ENCODE measurements around the gene PHACTR1. TPM values are rescaled to one million over a fixed set of nuclear protein-coding genes. Genes with fewer than 3 reads are reported as not detected.

Gene PHACTR1
- polyA plus RNA-seq, 1 experiment = not detected

GRCh38 chr6:12865671-12866181 is 149.2 kb downstream of the PHACTR1 start:
- Histone ChIP-seq H3K27me3 (ENCODE audit: control insufficient read depth, insufficient read depth, low read length) (no peaks in the 10 kb centered on the region), H3K9me3 (ENCODE audit: control insufficient read depth, insufficient read depth, low read length) (no peaks in the 10 kb centered on the region), H3K4me3 (ENCODE audit: low read depth, low read length) (no peak overlapping the region), H3K27ac (ENCODE audit: low read depth, low read length) (no peak overlapping the region)
- TF ChIP-seq, protein P1, sequence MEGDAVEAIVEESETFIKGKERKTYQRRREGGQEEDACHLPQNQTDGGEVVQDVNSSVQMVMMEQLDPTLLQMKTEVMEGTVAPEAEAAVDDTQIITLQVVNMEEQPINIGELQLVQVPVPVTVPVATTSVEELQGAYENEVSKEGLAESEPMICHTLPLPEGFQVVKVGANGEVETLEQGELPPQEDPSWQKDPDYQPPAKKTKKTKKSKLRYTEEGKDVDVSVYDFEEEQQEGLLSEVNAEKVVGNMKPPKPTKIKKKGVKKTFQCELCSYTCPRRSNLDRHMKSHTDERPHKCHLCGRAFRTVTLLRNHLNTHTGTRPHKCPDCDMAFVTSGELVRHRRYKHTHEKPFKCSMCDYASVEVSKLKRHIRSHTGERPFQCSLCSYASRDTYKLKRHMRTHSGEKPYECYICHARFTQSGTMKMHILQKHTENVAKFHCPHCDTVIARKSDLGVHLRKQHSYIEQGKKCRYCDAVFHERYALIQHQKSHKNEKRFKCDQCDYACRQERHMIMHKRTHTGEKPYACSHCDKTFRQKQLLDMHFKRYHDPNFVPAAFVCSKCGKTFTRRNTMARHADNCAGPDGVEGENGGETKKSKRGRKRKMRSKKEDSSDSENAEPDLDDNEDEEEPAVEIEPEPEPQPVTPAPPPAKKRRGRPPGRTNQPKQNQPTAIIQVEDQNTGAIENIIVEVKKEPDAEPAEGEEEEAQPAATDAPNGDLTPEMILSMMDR (IDR thresholded peaks at IDR 0.05; ENCODE audit: low read depth, low read length) = no peak
- no peak for DNase-seq (ENCODE audit: low read depth, low spot score)
- CTCF ChIA-PET = interaction anchor here (0.6 to 0.9 kb wide), 2 partner anchors 28 to 1258 kb away, joined by 3 to 4 read pairs; no protein-coding TSS in a partner anchor
- POLR2A ChIA-PET = no interaction called here

DNA sequence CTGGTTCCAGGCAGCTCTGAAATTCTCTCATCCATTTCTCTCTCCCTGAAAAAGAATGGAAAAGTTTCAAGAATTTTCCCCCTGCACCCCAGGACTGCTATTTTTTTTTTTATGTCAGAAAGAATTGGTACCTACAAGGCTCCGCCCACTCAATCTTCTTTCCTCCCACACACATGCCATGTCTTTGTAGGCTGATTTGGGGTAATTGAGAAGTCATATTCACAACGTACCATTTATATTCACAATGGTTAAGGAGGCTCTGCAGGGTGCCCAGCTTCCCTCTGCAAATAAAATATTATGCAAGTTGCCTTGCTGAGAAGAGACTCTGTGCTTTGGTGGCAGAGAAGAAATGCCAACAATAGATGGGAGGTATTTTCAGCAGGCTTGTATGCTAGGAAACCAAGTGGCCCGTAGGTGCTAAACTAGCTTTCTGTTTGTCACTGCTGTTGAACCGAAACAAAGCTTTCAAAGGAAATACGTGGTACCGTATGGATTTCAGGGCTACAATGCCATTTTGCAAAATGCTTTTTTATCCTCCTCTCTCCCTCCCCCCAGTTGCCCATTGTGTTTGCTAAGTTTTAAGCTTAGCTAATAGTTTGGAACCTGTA is 150.0 kb downstream of the PHACTR1 start:
- Histone ChIP-seq H3K4me3 (ENCODE audit: low read depth, low read length) (no peak overlapping the region), H3K27me3 (ENCODE audit: control insufficient read depth, insufficient read depth, low read length) (no peaks in the 10 kb centered on the region), H3K9me3 (ENCODE audit: control insufficient read depth, insufficient read depth, low read length) (no peaks in the 10 kb centered on the region), H3K27ac (ENCODE audit: low read depth, low read length) (no peak overlapping the region)
- TF ChIP-seq, protein P1 (IDR thresholded peaks at IDR 0.05; ENCODE audit: low read depth, low read length) = no peak
- POLR2A ChIA-PET = no interaction called here
- DNase-seq (ENCODE audit: low read depth, low spot score) = no peak
- CTCF ChIA-PET = interaction anchor here (0.9 kb wide), 1 partner anchor 27 kb away, joined by 4 read pairs; no protein-coding TSS in a partner anchor

GRCh38 chr6:12869816-12870432 is 153.4 kb downstream of the PHACTR1 start:
- ChIA-PET POLR2A (no interaction called here), CTCF (no interaction called here)
- Histone ChIP-seq H3K27ac (ENCODE audit: low read depth, low read length) (no peak overlapping the region), H3K9me3 (ENCODE audit: control insufficient read depth, insufficient read depth, low read length) (no peaks in the 10 kb centered on the region), H3K27me3 (ENCODE audit: control insufficient read depth, insufficient read depth, low read length) (no peaks in the 10 kb centered on the region), H3K4me3 (ENCODE audit: low read depth, low read length) (no peak overlapping the region)
- DNase-seq (ENCODE audit: low read depth, low spot score) = no peak
- TF ChIP-seq, protein P1 (IDR thresholded peaks at IDR 0.05; ENCODE audit: low read depth, low read length) = no peak

DNA sequence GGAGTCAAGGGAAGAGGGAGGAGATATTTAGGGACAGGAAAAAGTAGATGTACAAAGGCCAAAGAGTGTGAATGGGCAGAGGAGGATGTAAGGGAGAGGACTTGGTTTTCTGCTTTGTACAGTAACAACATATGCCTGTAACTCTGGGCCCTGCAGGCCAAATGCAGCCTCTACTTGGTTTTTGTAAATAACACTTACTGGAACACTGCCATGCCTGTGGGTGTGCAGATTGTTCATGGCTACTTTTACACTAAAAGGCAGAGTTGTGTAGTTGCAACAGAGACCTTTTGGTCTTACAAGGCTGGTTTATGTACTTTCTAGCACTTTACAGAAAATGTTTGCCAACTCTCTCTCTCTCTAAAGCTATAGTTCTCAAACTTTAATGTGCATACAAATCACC is 157.1 kb downstream of the PHACTR1 start:
- ChIA-PET POLR2A (no interaction called here), CTCF (no interaction called here)
- H3K4me3 ChIP-seq (ENCODE audit: low read depth, low read length) = no peak overlapping the region
- no peaks in the 10 kb centered on the region for H3K9me3 ChIP-seq (ENCODE audit: control insufficient read depth, insufficient read depth, low read length)
- no peak for DNase-seq (ENCODE audit: low read depth, low spot score)
- TF ChIP-seq, protein P1 (IDR thresholded peaks at IDR 0.05; ENCODE audit: low read depth, low read length) = no peak
- H3K27ac ChIP-seq (ENCODE audit: low read depth, low read length) = no peak overlapping the region
- no peaks in the 10 kb centered on the region for H3K27me3 ChIP-seq (ENCODE audit: control insufficient read depth, insufficient read depth, low read length)

GRCh38 chr6:12875051-12875450 is 158.5 kb downstream of the PHACTR1 start:
- no peaks in the 10 kb centered on the region for H3K9me3 ChIP-seq (ENCODE audit: control insufficient read depth, insufficient read depth, low read length)
- no peak overlapping the region for H3K27ac ChIP-seq (ENCODE audit: low read depth, low read length)
- ChIA-PET POLR2A (no interaction called here), CTCF (no interaction called here)
- no peak overlapping the region for H3K4me3 ChIP-seq (ENCODE audit: low read depth, low read length)
- no peak for DNase-seq (ENCODE audit: low read depth, low spot score)
- no peaks in the 10 kb centered on the region for H3K27me3 ChIP-seq (ENCODE audit: control insufficient read depth, insufficient read depth, low read length)
- TF ChIP-seq, protein P1 (IDR thresholded peaks at IDR 0.05; ENCODE audit: low read depth, low read length) = no peak
